Common myeloid progenitor, CD34-positive (primary cell): ENCODE data around the gene EIF3D.
A peak's percentile ranks its signal among the peaks of the same experiment; 100 is the strongest.

Experiments used
- CTCF ChIA-PET: fragments of 350-600 bp; sonication (Branson Sonifier 250); formaldehyde crosslinking; loops from one replicate; lab custom pipeline; 2021; ENCODE audit warnings: antibody characterized with exemption; lab: Charles Lee
- POLR2A ChIA-PET: fragments of 350-600 bp; sonication (Branson Sonifier 250); formaldehyde crosslinking; loops from one replicate; lab custom pipeline; 2021; ENCODE audit warnings: antibody characterized with exemption; lab: Charles Lee
- DNase-seq, 3 donors: peaks; one replicate each; pipeline versions ENCODE4 v3.0.0 to v3.0.0-alpha.2; 2013
- H3K27ac ChIP-seq, 2 experiments: 1 replicate in 1 of 2; 2 replicates in 1 of 2; pipeline ENCODE4 v1.7.0; 2013; ENCODE audit warnings: inconsistent platforms in 2 of 2, low read length in 2 of 2, mild to moderate bottlenecking in 2 of 2, low read depth in 1 of 2, moderate library complexity in 1 of 2; ENCODE audit not compliant: severe bottlenecking in 2 of 2, insufficient read depth in 1 of 2, poor library complexity in 1 of 2
- H3K27me3 ChIP-seq, 5 experiments: replicated peaks in 2 of 5; 1 replicate in 3 of 5; 2 replicates in 2 of 5; pipeline versions ENCODE4 v1.6.1 to v1.7.0; 2013; ENCODE audit warnings: low read length in 4 of 5, mild to moderate bottlenecking in 2 of 5, moderate library complexity in 2 of 5, inconsistent platforms in 1 of 5; ENCODE audit not compliant: insufficient read depth in 5 of 5, control insufficient read depth in 4 of 5
- H3K36me3 ChIP-seq, 4 experiments: 1 replicate in 2 of 4; 2 replicates in 2 of 4; pipeline versions ENCODE4 v1.6.1 to v1.7.0; 2013; ENCODE audit warnings: low read length in 3 of 4, control low read depth in 1 of 4, mild to moderate bottlenecking in 1 of 4; ENCODE audit not compliant: control insufficient read depth in 4 of 4, insufficient read depth in 4 of 4
- H3K4me1 ChIP-seq, 4 experiments: 1 replicate in 3 of 4; 2 replicates in 1 of 4; pipeline versions ENCODE4 v1.6.1 to v1.7.1; 2013; ENCODE audit warnings: low read length in 3 of 4, mild to moderate bottlenecking in 3 of 4, control low read depth in 1 of 4, inconsistent platforms in 1 of 4, moderate library complexity in 1 of 4; ENCODE audit not compliant: control insufficient read depth in 4 of 4, insufficient read depth in 4 of 4; ENCODE audit errors: control extremely low read depth in 1 of 4
- H3K4me3 ChIP-seq, 7 experiments: 1 replicate in 4 of 7; 2 replicates in 3 of 7; pipeline versions ENCODE4 v1.5.1 to v1.7.0; 2013; ENCODE audit warnings: mild to moderate bottlenecking in 7 of 7, low read length in 6 of 7, moderate library complexity in 6 of 7, inconsistent platforms in 2 of 7, low read depth in 2 of 7, control low read depth in 1 of 7; ENCODE audit not compliant: insufficient read depth in 4 of 7, control insufficient read depth in 1 of 7; ENCODE audit errors: extremely low read depth in 1 of 7
- H3K9me3 ChIP-seq, 5 experiments: 1 replicate in 4 of 5; 2 replicates in 1 of 5; pipeline versions ENCODE4 v1.6.1 to v1.7.1; 2013; ENCODE audit warnings: low read length in 4 of 5, mild to moderate bottlenecking in 2 of 5, inconsistent platforms in 1 of 5, low read depth in 1 of 5, moderate library complexity in 1 of 5; ENCODE audit not compliant: control insufficient read depth in 4 of 5, insufficient read depth in 2 of 5; ENCODE audit errors: control extremely low read depth in 1 of 5
- WGBS: methylation state at CpG from one replicate; pipeline ENCODE4 v1.1.5; 2013; ENCODE audit not compliant: insufficient coverage; 5-methylcytosine and 5-hydroxymethylcytosine counted together

EIF3D gene

DNA sequence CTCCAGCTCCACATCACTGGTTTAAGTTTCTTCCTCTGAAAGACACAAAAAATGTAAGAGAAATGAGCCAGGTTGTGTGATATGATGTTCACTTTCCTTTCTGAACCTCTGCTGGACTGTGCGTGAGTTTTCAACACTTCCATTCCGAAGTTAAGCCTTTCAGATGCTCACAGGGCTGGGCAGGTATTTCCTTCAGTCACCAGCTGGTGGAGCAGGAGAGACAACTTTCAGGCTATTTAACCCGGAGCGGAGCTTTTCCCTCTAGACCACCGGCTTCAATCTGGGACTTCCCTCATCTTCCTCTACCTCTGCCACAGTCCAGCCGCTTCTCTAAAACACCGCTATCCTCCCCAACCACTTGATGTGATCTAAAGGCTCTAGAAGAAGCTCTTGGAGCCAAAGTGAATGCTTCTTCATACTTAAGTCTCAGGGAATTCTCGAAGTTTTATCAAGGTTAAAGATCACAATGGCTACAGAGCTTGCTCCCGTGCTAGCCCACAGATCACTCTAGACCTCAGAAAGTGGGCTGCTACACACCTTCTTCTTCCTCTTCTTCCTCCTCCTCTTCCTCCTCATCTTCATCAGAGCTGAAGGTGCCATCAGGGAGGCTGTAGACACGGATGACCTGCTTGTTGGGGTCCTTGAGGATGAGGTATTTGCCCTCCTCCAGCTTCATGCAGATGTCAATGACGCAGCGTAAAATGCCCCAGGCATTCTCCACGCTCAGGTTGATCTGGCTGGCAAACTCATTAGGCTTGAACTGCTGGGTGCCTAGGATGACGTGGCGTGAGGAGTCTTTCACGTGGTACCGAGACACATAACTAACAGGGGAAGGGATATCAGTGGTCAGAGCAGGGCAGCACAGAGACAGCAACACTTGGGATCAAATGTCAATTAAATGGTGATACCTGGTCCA, 17.7 kb downstream of the EIF3D start:
- H3K27ac ChIP-seq, result no peak overlapping the region
- H3K4me3 ChIP-seq, result no peak overlapping the region
- peaks cover 3 to 14% (median 12%) of the 10 kb centered on the region in 4 experiments for H3K4me1 ChIP-seq
- CTCF ChIA-PET, result interaction anchor here (0.9 to 2.1 kb wide), 12 partner anchors 10 to 342 kb away, joined by 3 to 11 read pairs (median 4); no protein-coding TSS in a partner anchor
- H3K9me3 ChIP-seq, result no peaks in the 10 kb centered on the region
- H3K27me3 ChIP-seq, result no peaks in the 10 kb centered on the region
- POLR2A ChIA-PET, result interaction anchor here (0.9 to 2.1 kb wide), 3 partner anchors 10 to 18 kb away, joined by 3 to 10 read pairs (median 6); partner anchors contain the start of gene EIF3D
- peak; percentile 54 to 73 (median 64) for DNase-seq
- peaks cover 19 to 57% (median 46%) of the 10 kb centered on the region in 4 experiments for H3K36me3 ChIP-seq
- WGBS, result 79% methylated on average over 14 of the region's 17 CpGs

DNA sequence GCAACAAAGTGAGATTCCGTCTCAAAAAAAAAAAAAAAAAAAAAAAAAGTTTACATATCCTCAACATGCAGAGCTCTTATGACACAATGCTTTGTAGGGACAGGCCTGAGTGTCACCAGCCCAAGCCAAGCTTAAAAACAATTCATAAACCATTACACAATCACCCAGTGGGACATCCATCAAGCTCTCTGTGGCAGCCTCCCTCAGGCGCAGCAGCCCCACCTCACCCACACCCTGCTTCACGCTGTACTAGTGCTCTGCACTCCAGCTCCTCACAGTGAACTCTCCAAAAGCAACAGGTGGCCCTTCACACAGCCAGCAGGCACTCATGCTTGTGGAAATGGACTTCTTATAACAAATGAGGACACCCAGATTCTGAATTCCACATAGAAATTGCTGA, 18.6 kb downstream of the EIF3D start:
- Histone ChIP-seq H3K27me3 (no peaks in the 10 kb centered on the region), H3K4me3 (no peak overlapping the region), H3K27ac (no peak overlapping the region), H3K4me1 (peaks cover 3 to 20% (median 16%) of the 10 kb centered on the region in 4 experiments), H3K9me3 (no peaks in the 10 kb centered on the region), H3K36me3 (peaks cover 15 to 51% (median 40%) of the 10 kb centered on the region in 4 experiments)
- POLR2A ChIA-PET, result interaction anchor here (0.9 to 2.1 kb wide), 3 partner anchors 11 to 18 kb away, joined by 3 to 10 read pairs (median 6); partner anchors contain the start of gene EIF3D
- 100% methylated on average over 2 of the region's 3 CpGs for WGBS
- CTCF ChIA-PET, result interaction anchor here (0.9 to 2.1 kb wide), 12 partner anchors 11 to 343 kb away, joined by 3 to 11 read pairs (median 4); no protein-coding TSS in a partner anchor
- DNase-seq, result no peak

DNA sequence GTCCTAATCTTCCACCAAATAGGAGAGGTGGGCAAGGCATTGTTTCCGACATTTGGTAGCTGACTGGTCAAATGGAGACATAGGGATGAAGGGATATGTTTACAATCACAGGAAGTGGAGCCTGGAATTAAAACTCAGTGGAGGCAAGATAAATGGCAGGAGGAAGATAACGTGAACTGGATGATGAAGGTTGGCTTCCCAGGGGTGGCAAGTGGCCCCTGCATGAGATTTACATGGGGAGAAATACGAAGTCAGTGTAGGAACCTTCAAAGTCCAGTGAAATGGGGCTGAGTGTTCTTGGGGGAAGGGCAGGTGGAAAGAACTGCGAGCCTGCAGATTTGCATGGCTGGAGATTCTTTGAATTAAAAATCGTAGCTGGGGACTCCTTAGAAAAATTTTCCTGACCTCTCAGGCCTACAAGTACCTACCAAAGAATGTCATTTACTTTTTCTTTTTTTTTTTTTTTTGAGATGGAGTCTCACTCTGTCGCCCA, 21.4 kb downstream of the EIF3D start:
- Histone ChIP-seq H3K9me3 (no peaks in the 10 kb centered on the region), H3K27ac (no peak overlapping the region), H3K4me1 (peaks cover 3 to 28% (median 17%) of the 10 kb centered on the region in 4 experiments), H3K4me3 (peak overlapping the region in 3 of 7 experiments; percentile 62 to 73 (median 69)), H3K36me3 (peaks cover 8 to 43% (median 21%) of the 10 kb centered on the region in 4 experiments), H3K27me3 (no peaks in the 10 kb centered on the region)
- ChIA-PET POLR2A (interaction anchor here (0.7 to 1.4 kb wide), 3 partner anchors 14 to 23 kb away, joined by 3 to 4 read pairs (median 3); no protein-coding TSS in a partner anchor), CTCF (interaction anchor here (0.8 to 2.7 kb wide), 3 partner anchors 14 to 17 kb away, joined by 3 to 15 read pairs (median 5); no protein-coding TSS in a partner anchor)
- WGBS, result 100% methylated on average over 3 of the region's 6 CpGs
- DNase-seq, result no peak

DNA sequence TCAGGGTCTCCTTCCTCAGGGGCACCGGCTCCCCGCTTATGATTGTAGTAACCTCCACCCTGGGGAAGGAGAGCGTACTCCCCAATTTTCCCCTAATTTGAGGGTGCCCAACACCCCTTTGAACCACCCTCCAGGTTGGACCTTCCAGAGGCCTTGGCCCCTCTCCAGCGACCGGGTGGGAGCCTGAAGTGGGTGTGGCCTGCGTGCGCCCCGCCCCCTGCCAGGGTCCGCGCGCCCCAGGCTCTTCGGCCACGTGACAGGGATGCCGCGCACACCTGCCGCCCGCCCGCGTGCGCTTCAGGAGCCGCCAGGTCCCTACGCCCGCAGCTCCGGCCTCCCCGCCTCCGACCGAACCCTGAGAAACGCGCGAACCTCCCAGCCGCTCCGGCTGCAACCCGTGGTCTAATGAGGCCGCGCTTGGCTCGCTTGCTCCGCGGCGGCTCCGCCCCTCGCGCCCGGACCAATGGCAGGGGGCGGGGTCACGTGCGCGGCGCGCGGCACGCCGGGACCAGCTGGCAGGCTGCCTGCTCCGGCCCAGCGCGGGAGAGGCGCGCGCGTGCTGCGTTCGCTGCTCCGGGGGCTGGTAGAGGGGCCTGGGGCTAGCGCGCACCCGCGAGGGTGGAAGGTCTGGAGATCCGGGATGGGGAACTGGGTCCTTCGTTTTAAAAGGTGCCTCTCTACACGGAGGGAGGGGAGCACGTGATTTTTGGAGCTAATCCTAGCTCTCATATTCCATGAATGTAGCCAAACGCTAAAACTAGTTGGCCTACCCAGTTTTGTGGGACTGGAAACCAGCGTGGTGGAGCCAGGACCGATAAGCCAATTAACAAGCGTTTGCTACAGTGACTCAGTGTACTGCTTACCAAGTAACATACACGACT, 22.1 kb downstream of the EIF3D start, which contains the start of gene FOXRED2:
TSS of gene FOXRED2 (minus strand) at position 404 of the 881 bp plus-strand sequence. CDS start 618 bp downstream, outside the sequence.
- H3K36me3 ChIP-seq, result peaks cover 6 to 42% (median 15%) of the 10 kb centered on the region in 4 experiments
- H3K4me3 ChIP-seq, result peak within 1 kb of the TSS; percentile 25 to 73 (median 62)
- ChIA-PET POLR2A (interaction anchor here (1.2 to 1.4 kb wide), 2 partner anchors 13 to 23 kb away, joined by 3 to 4 read pairs; no protein-coding TSS in a partner anchor), CTCF (interaction anchor here (0.8 to 2.7 kb wide), 4 partner anchors 10 to 17 kb away, joined by 3 to 15 read pairs (median 6); no protein-coding TSS in a partner anchor)
- H3K9me3 ChIP-seq, result no peaks in the 10 kb centered on the region
- peak; percentile 78 to 90 (median 89) for DNase-seq
- WGBS, result 9% methylated on average over 44 of the region's 75 CpGs
- H3K4me1 ChIP-seq, result peaks cover 3 to 28% (median 17%) of the 10 kb centered on the region in 4 experiments
- no peaks in the 10 kb centered on the region for H3K27me3 ChIP-seq
- H3K27ac ChIP-seq, result no peak within 1 kb of the TSS

DNA sequence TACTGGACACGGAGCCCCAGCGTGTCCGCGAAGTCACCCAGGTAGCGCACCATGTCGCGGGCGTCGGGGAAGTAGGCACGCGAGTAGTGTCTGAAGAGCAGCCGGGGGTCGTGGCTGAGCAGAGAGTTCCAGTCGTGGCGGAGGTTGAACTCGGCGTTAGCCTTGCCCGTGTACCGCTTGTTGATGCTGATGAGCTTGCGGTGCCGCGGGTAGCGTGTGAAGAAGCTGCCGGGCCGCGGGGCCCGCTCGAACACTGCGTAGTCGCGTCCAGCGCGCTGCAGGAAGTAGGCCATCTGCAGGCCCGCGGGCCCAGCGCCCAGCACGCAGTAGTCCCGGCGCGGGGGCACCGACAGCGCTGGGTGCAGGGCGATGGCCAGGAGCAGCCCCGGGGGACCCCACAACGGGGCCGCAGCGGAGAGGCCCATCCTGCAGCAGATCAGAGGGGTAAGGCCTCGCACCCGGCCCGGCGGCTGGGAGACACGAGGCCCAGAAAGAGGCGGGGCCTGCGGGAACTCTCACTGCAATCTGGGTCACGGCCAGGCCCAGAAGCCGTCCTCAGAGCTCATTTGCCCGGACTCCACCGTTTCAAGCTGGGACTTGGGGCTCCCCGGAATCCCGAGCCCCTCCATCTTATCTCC, 22.8 kb downstream of the EIF3D start:
- Histone ChIP-seq H3K36me3 (peaks cover 2 to 41% (median 10%) of the 10 kb centered on the region in 4 experiments), H3K4me3 (peak overlapping the region in 3 of 7 experiments; percentile 65 to 73 (median 69)), H3K9me3 (no peaks in the 10 kb centered on the region), H3K27me3 (no peaks in the 10 kb centered on the region), H3K27ac (no peak overlapping the region), H3K4me1 (peaks cover 3 to 28% (median 17%) of the 10 kb centered on the region in 4 experiments)
- DNase-seq, result no peak
- CTCF ChIA-PET, result interaction anchor here (1.8 to 2.7 kb wide), 2 partner anchors 9 to 13 kb away, joined by 6 to 15 read pairs; no protein-coding TSS in a partner anchor
- POLR2A ChIA-PET, result interaction anchor here (1.4 kb wide), 1 partner anchor 12 kb away, joined by 4 read pairs; no protein-coding TSS in a partner anchor
- 92% methylated on average over 60 of the region's 60 CpGs for WGBS
